GM23338 (cell line): ENCODE results near the gene INTS14. TPM values are rescaled to one million over a fixed set of nuclear protein-coding genes. Genes with fewer than 3 reads are reported as not detected.

Experiments used
- ATAC-seq: fragments of 200-7000 bp; cut with Tn5 transposase; 3 replicates; pipeline ENCODE4 v1.9.1; 2020
- DNase-seq: peaks from one replicate; pipeline ENCODE4 v3.0.0-alpha.2; 2015; ENCODE audit warnings: low spot score
- H2AFZ ChIP-seq: fragments of 200-600 bp; sonication (generic); 2 replicates; pipeline ENCODE4 v1.8.0; 2016; ENCODE audit warnings: antibody characterized with exemption, mild to moderate bottlenecking, moderate library complexity
- H3F3A ChIP-seq: fragments of 200-600 bp; sonication (generic); replicated peaks from 2 replicates; pipeline ENCODE4 v1.8.0; 2017; ENCODE audit warnings: antibody characterized with exemption, mixed run types, low read depth
- H3K27ac ChIP-seq: fragments of 200-600 bp; sonication (generic); 2 replicates; pipeline ENCODE4 v1.6.1; 2016; ENCODE audit warnings: low read depth
- H3K27me3 ChIP-seq: fragments of 200-600 bp; sonication (generic); 2 replicates; pipeline ENCODE4 v1.8.0; 2016; ENCODE audit warnings: mild to moderate bottlenecking, mixed run types, moderate library complexity; ENCODE audit not compliant: insufficient read depth
- H3K36me3 ChIP-seq: fragments of 200-600 bp; sonication (generic); 2 replicates; pipeline ENCODE4 v1.8.0; 2016; ENCODE audit warnings: mild to moderate bottlenecking; ENCODE audit not compliant: insufficient read depth
- H3K4me1 ChIP-seq: fragments of 200-600 bp; sonication (generic); 2 replicates; pipeline ENCODE4 v1.8.0; 2016; ENCODE audit warnings: mild to moderate bottlenecking, moderate library complexity; ENCODE audit not compliant: insufficient read depth
- H3K4me2 ChIP-seq: fragments of 200-600 bp; sonication (generic); 2 replicates; pipeline ENCODE4 v1.7.1; 2017; ENCODE audit warnings: mixed run types
- H3K4me3 ChIP-seq: fragments of 200-600 bp; sonication (generic); 2 replicates; pipeline ENCODE4 v1.6.1; 2016; ENCODE audit warnings: mixed run types
- H3K79me2 ChIP-seq: fragments of 200-600 bp; sonication (generic); replicated peaks from 2 replicates; pipeline ENCODE4 v1.8.0; 2017; ENCODE audit warnings: mild to moderate bottlenecking; ENCODE audit not compliant: insufficient read depth
- H3K9me2 ChIP-seq: fragments of 200-600 bp; sonication (generic); 2 replicates; pipeline ENCODE4 v1.8.0; 2017; ENCODE audit not compliant: insufficient read depth
- H4K20me1 ChIP-seq: fragments of 200-600 bp; sonication (generic); replicated peaks from 2 replicates; pipeline ENCODE4 v1.8.0; 2017; ENCODE audit warnings: mild to moderate bottlenecking; ENCODE audit not compliant: insufficient read depth
- H3K27ac Mint-ChIP-seq: 2 replicates; pipeline ENCODE4 v1.8.0; 2020; ENCODE audit warnings: inconsistent platforms, mild to moderate bottlenecking, moderate library complexity, mixed read lengths
- H3K27me3 Mint-ChIP-seq: 3 replicates; pipeline ENCODE4 v1.8.0; 2022; ENCODE audit warnings: low read depth, mild to moderate bottlenecking, moderate library complexity, mixed read lengths, inconsistent platforms; ENCODE audit not compliant: insufficient read depth, poor library complexity
- H3K36me3 Mint-ChIP-seq: 3 replicates; pipeline ENCODE4 v1.8.0; 2021; ENCODE audit warnings: low read depth, mild to moderate bottlenecking, inconsistent platforms, moderate library complexity, mixed read lengths
- H3K4me1 Mint-ChIP-seq: 3 replicates; pipeline ENCODE4 v1.8.0; 2020; ENCODE audit warnings: mild to moderate bottlenecking, inconsistent platforms, mixed read lengths
- H3K4me3 Mint-ChIP-seq: 3 replicates; pipeline ENCODE4 v1.8.0; 2021; ENCODE audit warnings: moderate library complexity, mild to moderate bottlenecking, inconsistent platforms, mixed read lengths
- H3K9me3 Mint-ChIP-seq: 3 replicates; pipeline ENCODE4 v1.8.0; 2020; ENCODE audit warnings: moderate library complexity, mild to moderate bottlenecking, inconsistent platforms, mixed read lengths
- CREB1 ChIP-seq: fragments of 250-450 bp; sonication (Bioruptor Pico); IDR thresholded peaks from 2 replicates; pipeline ENCODE4 v1.5.0; 2020; ENCODE audit warnings: low read depth, mild to moderate bottlenecking, moderate library complexity
- EZH2 ChIP-seq: fragments of 200-600 bp; sonication (generic); IDR thresholded peaks from one replicate; pipeline ENCODE4 v1.8.0; 2017; ENCODE audit warnings: antibody characterized with exemption, mild to moderate bottlenecking, low read depth; ENCODE audit not compliant: unreplicated experiment
- EZH2phosphoT487 ChIP-seq: fragments of 200-600 bp; sonication (generic); IDR thresholded peaks from one replicate; pipeline ENCODE4 v1.8.1; 2018; ENCODE audit warnings: antibody characterized with exemption; ENCODE audit not compliant: unreplicated experiment
- JUNB ChIP-seq: IDR thresholded peaks from one replicate; pipeline ENCODE4 v1.6.1; 2016; ENCODE audit warnings: antibody characterized with exemption; ENCODE audit not compliant: unreplicated experiment
- NANOG ChIP-seq: IDR thresholded peaks from 2 replicates; pipeline ENCODE4 v1.6.1; 2016; ENCODE audit warnings: antibody characterized with exemption, borderline replicate concordance
- POLR2AphosphoS5 ChIP-seq: IDR thresholded peaks from 2 replicates; pipeline ENCODE4 v1.6.1; 2016; ENCODE audit warnings: antibody characterized with exemption, low read depth
- REST ChIP-seq: IDR thresholded peaks from one replicate; pipeline ENCODE4 v1.6.1; 2018; ENCODE audit warnings: antibody characterized with exemption; ENCODE audit not compliant: unreplicated experiment
- STAT1 ChIP-seq: IDR thresholded peaks from one replicate; pipeline ENCODE4 v1.6.1; 2016; ENCODE audit warnings: antibody characterized with exemption; ENCODE audit not compliant: unreplicated experiment
- ZNF331 ChIP-seq: fragments of 250-450 bp; sonication (Bioruptor Pico); IDR thresholded peaks from 2 replicates; pipeline ENCODE4 v1.5.0; 2020; ENCODE audit warnings: low read depth, mild to moderate bottlenecking, moderate library complexity
- polyA plus RNA-seq: library from polyadenylated mRNA; unstranded; fragments of >200 nt; fragmentation: Nextera tagmentation; extraction: Ambion mirVana; gene quantifications from 2 replicates; pipeline ENCODE4 v1.2.1, GENCODE V29; 2016
- total RNA-seq: library from RNA; depleted of rRNA; stranded (reverse); fragments of >200 nt; shearing (Covaris generic); gene quantifications from 2 replicates; pipeline ENCODE4 v1.2.3, GENCODE V29; 2014
- TF ChIP-seq, protein P1 (sequence below), 2 experiments: fragments of 200-600 bp in 1 of 2; sonication (generic) in 1 of 2; conservative IDR thresholded peaks; 2 replicates each; pipeline versions ENCODE4 v1.5.1 to v1.6.1; 2016 to 2017; ENCODE audit warnings: antibody characterized with exemption in 2 of 2, low read depth in 2 of 2, mild to moderate bottlenecking in 2 of 2, moderate library complexity in 1 of 2
- TF ChIP-seq, protein P2 (sequence below): fragments of 250-450 bp; sonication (Bioruptor Pico); IDR thresholded peaks from 2 replicates; pipeline ENCODE4 v1.5.0; 2020; ENCODE audit warnings: mild to moderate bottlenecking, moderate library complexity

Gene INTS14
- total and polyA plus RNA-seq, 2 experiments from 2014 or later: 15.2 to 37.7 TPM

DNA sequence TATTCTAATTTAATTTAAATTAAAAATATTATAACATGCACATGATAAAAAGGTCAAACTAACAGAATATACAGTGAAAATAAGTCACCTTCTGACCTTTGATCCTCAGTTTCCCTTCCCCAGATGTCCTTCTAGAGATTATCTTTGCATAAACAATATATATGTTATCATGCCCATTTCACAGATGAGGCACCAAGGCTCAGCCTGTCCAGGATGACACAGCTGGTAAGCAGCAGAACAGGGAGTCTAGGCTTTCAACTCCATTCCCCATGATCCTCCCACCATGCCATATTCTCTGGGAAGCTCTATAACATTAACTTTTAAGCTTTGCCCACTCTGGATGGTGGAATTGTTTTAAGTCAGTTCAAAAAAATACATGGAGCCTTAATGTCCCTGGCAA is 12.2 kb upstream of the INTS14 start (continued):
- TF ChIP-seq, protein P1, sequence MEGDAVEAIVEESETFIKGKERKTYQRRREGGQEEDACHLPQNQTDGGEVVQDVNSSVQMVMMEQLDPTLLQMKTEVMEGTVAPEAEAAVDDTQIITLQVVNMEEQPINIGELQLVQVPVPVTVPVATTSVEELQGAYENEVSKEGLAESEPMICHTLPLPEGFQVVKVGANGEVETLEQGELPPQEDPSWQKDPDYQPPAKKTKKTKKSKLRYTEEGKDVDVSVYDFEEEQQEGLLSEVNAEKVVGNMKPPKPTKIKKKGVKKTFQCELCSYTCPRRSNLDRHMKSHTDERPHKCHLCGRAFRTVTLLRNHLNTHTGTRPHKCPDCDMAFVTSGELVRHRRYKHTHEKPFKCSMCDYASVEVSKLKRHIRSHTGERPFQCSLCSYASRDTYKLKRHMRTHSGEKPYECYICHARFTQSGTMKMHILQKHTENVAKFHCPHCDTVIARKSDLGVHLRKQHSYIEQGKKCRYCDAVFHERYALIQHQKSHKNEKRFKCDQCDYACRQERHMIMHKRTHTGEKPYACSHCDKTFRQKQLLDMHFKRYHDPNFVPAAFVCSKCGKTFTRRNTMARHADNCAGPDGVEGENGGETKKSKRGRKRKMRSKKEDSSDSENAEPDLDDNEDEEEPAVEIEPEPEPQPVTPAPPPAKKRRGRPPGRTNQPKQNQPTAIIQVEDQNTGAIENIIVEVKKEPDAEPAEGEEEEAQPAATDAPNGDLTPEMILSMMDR (conservative IDR thresholded peaks at IDR 0.05; ENCODE audit: low read depth in 2 of 2): no peak

GRCh38 chr15:65621638-65622037 is 10.7 kb upstream of the INTS14 start, which contains the start of gene SLC24A1:
TSS of gene SLC24A1 (plus strand) at chr15:65621938. CDS start at chr15:65624081, 2,143 bp downstream.
- no peak within 1 kb of the TSS for H3K27ac ChIP-seq
- 0 out of 2 replicates have a peak, but pooled peaks cover 5% of the 10 kb centered on the region for H3K4me1 ChIP-seq
- Mint-ChIP-seq H3K27ac (no peak within 1 kb of the TSS), H3K4me1 (peaks cover 14% of the 10 kb centered on the region), H3K27me3 (no peaks in the 10 kb centered on the region), H3K9me3 (no peaks in the 10 kb centered on the region), H3K36me3 (no peaks in the 10 kb centered on the region; the same call in 2 of the 3 replicates), H3K4me3 (no peak within 1 kb of the TSS)
- H2AFZ ChIP-seq: no peak within 1 kb of the TSS
- H3K4me2 ChIP-seq: no peak within 1 kb of the TSS
- ATAC-seq (no peak), DNase-seq (no peak)
- H3K4me3 ChIP-seq: no peak within 1 kb of the TSS
- H3K79me2 ChIP-seq: no peaks in the 10 kb centered on the region
- H3K36me3 ChIP-seq: no peaks in the 10 kb centered on the region
- H4K20me1 ChIP-seq: no peaks in the 10 kb centered on the region
- H3K9me2 ChIP-seq: peaks cover 11% of the 10 kb centered on the region; the same call in 1 of the 2 replicates
- no peaks in the 10 kb centered on the region for H3K27me3 ChIP-seq
- H3F3A ChIP-seq: no peaks in the 10 kb centered on the region
- no peak for TF ChIP-seq EZH2phosphoT487
- TF ChIP-seq NANOG: no peak
- TF ChIP-seq, protein P1 (conservative IDR thresholded peaks at IDR 0.05; ENCODE audit: low read depth in 2 of 2): no peak
- TF ChIP-seq, protein P2, sequence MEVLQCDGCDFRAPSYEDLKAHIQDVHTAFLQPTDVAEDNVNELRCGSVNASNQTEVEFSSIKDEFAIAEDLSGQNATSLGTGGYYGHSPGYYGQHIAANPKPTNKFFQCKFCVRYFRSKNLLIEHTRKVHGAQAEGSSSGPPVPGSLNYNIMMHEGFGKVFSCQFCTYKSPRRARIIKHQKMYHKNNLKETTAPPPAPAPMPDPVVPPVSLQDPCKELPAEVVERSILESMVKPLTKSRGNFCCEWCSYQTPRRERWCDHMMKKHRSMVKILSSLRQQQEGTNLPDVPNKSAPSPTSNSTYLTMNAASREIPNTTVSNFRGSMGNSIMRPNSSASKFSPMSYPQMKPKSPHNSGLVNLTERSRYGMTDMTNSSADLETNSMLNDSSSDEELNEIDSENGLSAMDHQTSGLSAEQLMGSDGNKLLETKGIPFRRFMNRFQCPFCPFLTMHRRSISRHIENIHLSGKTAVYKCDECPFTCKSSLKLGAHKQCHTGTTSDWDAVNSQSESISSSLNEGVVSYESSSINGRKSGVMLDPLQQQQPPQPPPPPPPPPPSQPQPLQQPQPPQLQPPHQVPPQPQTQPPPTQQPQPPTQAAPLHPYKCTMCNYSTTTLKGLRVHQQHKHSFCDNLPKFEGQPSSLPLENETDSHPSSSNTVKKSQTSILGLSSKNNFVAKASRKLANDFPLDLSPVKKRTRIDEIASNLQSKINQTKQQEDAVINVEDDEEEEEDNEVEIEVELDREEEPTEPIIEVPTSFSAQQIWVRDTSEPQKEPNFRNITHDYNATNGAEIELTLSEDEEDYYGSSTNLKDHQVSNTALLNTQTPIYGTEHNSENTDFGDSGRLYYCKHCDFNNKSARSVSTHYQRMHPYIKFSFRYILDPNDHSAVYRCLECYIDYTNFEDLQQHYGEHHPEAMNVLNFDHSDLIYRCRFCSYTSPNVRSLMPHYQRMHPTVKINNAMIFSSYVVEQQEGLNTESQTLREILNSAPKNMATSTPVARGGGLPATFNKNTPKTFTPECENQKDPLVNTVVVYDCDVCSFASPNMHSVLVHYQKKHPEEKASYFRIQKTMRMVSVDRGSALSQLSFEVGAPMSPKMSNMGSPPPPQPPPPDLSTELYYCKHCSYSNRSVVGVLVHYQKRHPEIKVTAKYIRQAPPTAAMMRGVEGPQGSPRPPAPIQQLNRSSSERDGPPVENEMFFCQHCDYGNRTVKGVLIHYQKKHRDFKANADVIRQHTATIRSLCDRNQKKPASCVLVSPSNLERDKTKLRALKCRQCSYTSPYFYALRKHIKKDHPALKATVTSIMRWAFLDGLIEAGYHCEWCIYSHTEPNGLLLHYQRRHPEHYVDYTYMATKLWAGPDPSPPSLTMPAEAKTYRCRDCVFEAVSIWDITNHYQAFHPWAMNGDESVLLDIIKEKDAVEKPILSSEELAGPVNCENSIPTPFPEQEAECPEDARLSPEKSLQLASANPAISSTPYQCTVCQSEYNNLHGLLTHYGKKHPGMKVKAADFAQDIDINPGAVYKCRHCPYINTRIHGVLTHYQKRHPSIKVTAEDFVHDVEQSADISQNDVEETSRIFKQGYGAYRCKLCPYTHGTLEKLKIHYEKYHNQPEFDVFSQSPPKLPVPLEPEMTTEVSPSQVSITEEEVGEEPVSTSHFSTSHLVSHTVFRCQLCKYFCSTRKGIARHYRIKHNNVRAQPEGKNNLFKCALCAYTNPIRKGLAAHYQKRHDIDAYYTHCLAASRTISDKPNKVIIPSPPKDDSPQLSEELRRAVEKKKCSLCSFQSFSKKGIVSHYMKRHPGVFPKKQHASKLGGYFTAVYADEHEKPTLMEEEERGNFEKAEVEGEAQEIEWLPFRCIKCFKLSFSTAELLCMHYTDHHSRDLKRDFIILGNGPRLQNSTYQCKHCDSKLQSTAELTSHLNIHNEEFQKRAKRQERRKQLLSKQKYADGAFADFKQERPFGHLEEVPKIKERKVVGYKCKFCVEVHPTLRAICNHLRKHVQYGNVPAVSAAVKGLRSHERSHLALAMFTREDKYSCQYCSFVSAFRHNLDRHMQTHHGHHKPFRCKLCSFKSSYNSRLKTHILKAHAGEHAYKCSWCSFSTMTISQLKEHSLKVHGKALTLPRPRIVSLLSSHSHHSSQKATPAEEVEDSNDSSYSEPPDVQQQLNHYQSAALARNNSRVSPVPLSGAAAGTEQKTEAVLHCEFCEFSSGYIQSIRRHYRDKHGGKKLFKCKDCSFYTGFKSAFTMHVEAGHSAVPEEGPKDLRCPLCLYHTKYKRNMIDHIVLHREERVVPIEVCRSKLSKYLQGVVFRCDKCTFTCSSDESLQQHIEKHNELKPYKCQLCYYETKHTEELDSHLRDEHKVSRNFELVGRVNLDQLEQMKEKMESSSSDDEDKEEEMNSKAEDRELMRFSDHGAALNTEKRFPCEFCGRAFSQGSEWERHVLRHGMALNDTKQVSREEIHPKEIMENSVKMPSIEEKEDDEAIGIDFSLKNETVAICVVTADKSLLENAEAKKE: no peak
- TF ChIP-seq REST: no peak
- no peak for TF ChIP-seq POLR2AphosphoS5
- TF ChIP-seq CREB1 (CRISPR knock-in tag): no peak
- TF ChIP-seq ZNF331: no peak
- no peak for TF ChIP-seq STAT1
- TF ChIP-seq JUNB: no peak
- TF ChIP-seq EZH2: no peak
